BE2C (cell line): ENCODE measurements around the gene GABBR2.
"Not testable (repeated sequence)": the region's sequence is repeated elsewhere in the genome, so short reads cannot be mapped to it uniquely, and the experiment has no call there.

Experiments
- DNase-seq: peaks from one replicate; pipeline ENCODE4 v3.0.0-alpha.2; 2020
- H3K27me3 ChIP-seq: fragments of 250-450 bp; sonication (Bioruptor Pico); 2 replicates; pipeline ENCODE4 v1.5.1; 2020; ENCODE audit warnings: mild to moderate bottlenecking
- H3K36me3 ChIP-seq: fragments of 250-450 bp; sonication (Bioruptor Pico); 2 replicates; pipeline ENCODE4 v1.5.1; 2020; ENCODE audit warnings: mild to moderate bottlenecking
- H3K4me1 ChIP-seq: fragments of 250-450 bp; sonication (Bioruptor Pico); 2 replicates; pipeline ENCODE4 v1.5.1; 2020
- H3K4me3 ChIP-seq: 2 replicates; pipeline ENCODE4 v1.5.1; 2011; ENCODE audit warnings: low read depth, low read length
- H3K9me3 ChIP-seq: fragments of 250-450 bp; sonication (Bioruptor Pico); 2 replicates; pipeline ENCODE4 v1.5.1; 2020
- CTCF ChIP-seq: IDR thresholded peaks from 2 replicates; pipeline ENCODE4 v1.5.1; 2012; ENCODE audit warnings: mild to moderate bottlenecking, low read depth, low read length

The GABBR2 gene

GRCh38 chr9:98590101-98590500 lies 118.6 kb downstream of the GABBR2 start:
- H3K27me3 ChIP-seq: peaks cover 4% of the 10 kb centered on the region
- H3K4me3 ChIP-seq: no peak overlapping the region
- H3K9me3 ChIP-seq: no peaks in the 10 kb centered on the region
- H3K4me1 ChIP-seq: no peaks in the 10 kb centered on the region
- H3K36me3 ChIP-seq: no peaks in the 10 kb centered on the region
- no peak for TF ChIP-seq CTCF
- DNase-seq: no peak

- no peaks in the 10 kb centered on the region for H3K36me3 ChIP-seq
- H3K9me3 ChIP-seq: no peaks in the 10 kb centered on the region
- H3K27me3 ChIP-seq: peaks cover 4% of the 10 kb centered on the region
- no peak for DNase-seq
- no peaks in the 10 kb centered on the region for H3K4me1 ChIP-seq
- no peak for TF ChIP-seq CTCF
- no peak overlapping the region for H3K4me3 ChIP-seq
Measured at GRCh38 chr9:98589102-98589501, 119.6 kb downstream of the GABBR2 start.

GRCh38 chr9:98584853-98585438 lies 123.8 kb downstream of the GABBR2 start:
- H3K4me1 ChIP-seq, H3K9me3 ChIP-seq: not testable (repeated sequence)
- H3K27me3 ChIP-seq: peaks cover 11% of the 10 kb centered on the region

GRCh38 chr9:98584059-98584458 lies 124.7 kb downstream of the GABBR2 start:
- TF ChIP-seq CTCF: no peak
- Histone ChIP-seq H3K4me1 (no peaks in the 10 kb centered on the region), H3K27me3 (peaks cover 20% of the 10 kb centered on the region), H3K9me3 (no peaks in the 10 kb centered on the region), H3K36me3 (no peaks in the 10 kb centered on the region), H3K4me3 (no peak overlapping the region)
- DNase-seq: no peak

More at GRCh38 chr9:98584853-98585438, 123.8 kb downstream of the GABBR2 start:
- not testable (repeated sequence) for H3K36me3 ChIP-seq, DNase-seq, H3K4me3 ChIP-seq

- H3K4me3 ChIP-seq: no peak overlapping the region
- no peaks in the 10 kb centered on the region for H3K36me3 ChIP-seq
- no peak for DNase-seq
- no peaks in the 10 kb centered on the region for H3K4me1 ChIP-seq
- no peaks in the 10 kb centered on the region for H3K9me3 ChIP-seq
- peaks cover 21% of the 10 kb centered on the region for H3K27me3 ChIP-seq
- no peak for TF ChIP-seq CTCF
Measured at GRCh38 chr9:98583417-98583816, 125.3 kb downstream of the GABBR2 start.

GRCh38 chr9:98580956-98581355 lies 127.8 kb downstream of the GABBR2 start:
- Histone ChIP-seq H3K4me3 (no peak overlapping the region), H3K27me3 (peaks cover 17% of the 10 kb centered on the region), H3K9me3 (no peaks in the 10 kb centered on the region), H3K36me3 (no peaks in the 10 kb centered on the region), H3K4me1 (no peaks in the 10 kb centered on the region)
- TF ChIP-seq CTCF: no peak
- DNase-seq: no peak

- no peaks in the 10 kb centered on the region for H3K4me1 ChIP-seq
- no peak overlapping the region for H3K4me3 ChIP-seq
- no peaks in the 10 kb centered on the region for H3K9me3 ChIP-seq
- no peaks in the 10 kb centered on the region for H3K36me3 ChIP-seq
- no peak for DNase-seq
- H3K27me3 ChIP-seq: peaks cover 17% of the 10 kb centered on the region
- TF ChIP-seq CTCF: no peak
Measured at GRCh38 chr9:98579700-98580099, 129.0 kb downstream of the GABBR2 start.
